Peyer's patch (tissue), 4 donors: ENCODE data around the gene GTF2F2. TPM values are rescaled to one million over a fixed set of nuclear protein-coding genes. Genes with fewer than 3 reads are reported as not detected.

ENCODE experiments used
- DNase-seq, 3 donors: peaks; one replicate each; pipeline ENCODE4 v3.0.0-alpha.2; 2017 to 2019
- H3K27ac ChIP-seq, 4 donors: fragments of 200-600 bp; sonication (generic); one replicate each; pipeline ENCODE4 v1.5.1; 2016 to 2019
- H3K27me3 ChIP-seq, 2 donors: fragments of 200-600 bp; sonication (generic); one replicate each; pipeline ENCODE4 v1.5.1; 2019
- H3K36me3 ChIP-seq, 3 donors: fragments of 200-600 bp; sonication (generic); one replicate each; pipeline ENCODE4 v1.5.1; 2016 to 2019
- H3K4me1 ChIP-seq, 4 donors: fragments of 200-600 bp; sonication (generic); one replicate each; pipeline ENCODE4 v1.5.1; 2016 to 2019
- H3K4me3 ChIP-seq, 4 donors: fragments of 200-600 bp; sonication (generic); 1 replicate in 3 of 4; 2 replicates in 1 of 4; pipeline ENCODE4 v1.5.1; 2016 to 2019; ENCODE audit warnings: mild to moderate bottlenecking in 1 of 4
- H3K9me3 ChIP-seq, 4 donors: fragments of 200-600 bp; sonication (generic); one replicate each; pipeline ENCODE4 v1.5.1; 2016 to 2019; ENCODE audit warnings: mild to moderate bottlenecking in 1 of 4
- POLR2A ChIP-seq, 2 donors: fragments of 450-650 bp; IDR thresholded peaks; one replicate each; pipeline ENCODE4 v1.5.1; 2017; ENCODE audit warnings: antibody characterized with exemption in 2 of 2, mild to moderate bottlenecking in 2 of 2, moderate library complexity in 2 of 2
- total RNA-seq, 4 donors: library from RNA; depleted of rRNA; stranded (reverse); fragments of >200 nt; gene quantifications; one replicate each; pipeline ENCODE4 v1.1.0, GENCODE V29; 2016
- TF ChIP-seq, protein P1 (sequence below), 6 experiments: fragments of 450-650 bp in 4 of 6; fragments of 200-600 bp in 2 of 6; sonication (generic) in 1 of 6; IDR thresholded peaks; one replicate each; pipeline ENCODE4 v1.5.1; 2017 to 2019; ENCODE audit warnings: antibody characterized with exemption in 6 of 6, mild to moderate bottlenecking in 3 of 6, moderate library complexity in 1 of 6

GTF2F2 gene
- total RNA-seq, 4 donors from 2014 or later: 8.2 to 14.0 (median 12.4) TPM

DNA sequence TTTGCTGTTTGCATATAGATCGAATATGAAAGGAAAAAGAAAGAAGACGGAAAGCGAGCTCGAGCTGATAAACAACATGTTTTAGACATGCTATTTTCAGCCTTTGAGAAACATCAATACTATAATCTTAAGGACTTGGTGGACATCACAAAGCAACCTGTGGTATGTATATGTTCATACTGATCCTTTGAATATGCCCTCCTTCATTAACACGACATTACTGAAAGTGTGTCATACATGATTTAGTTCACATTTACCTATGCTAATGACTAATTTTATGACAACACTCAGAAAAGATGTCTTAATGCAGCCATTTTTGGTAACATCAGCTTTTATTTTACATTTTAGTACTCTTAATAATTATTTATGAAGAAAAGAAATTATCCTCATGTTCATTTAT is 146.9 kb downstream of the GTF2F2 start:
- no peak for TF ChIP-seq POLR2A (IDR thresholded peaks at IDR 0.05)
- TF ChIP-seq, protein P1, sequence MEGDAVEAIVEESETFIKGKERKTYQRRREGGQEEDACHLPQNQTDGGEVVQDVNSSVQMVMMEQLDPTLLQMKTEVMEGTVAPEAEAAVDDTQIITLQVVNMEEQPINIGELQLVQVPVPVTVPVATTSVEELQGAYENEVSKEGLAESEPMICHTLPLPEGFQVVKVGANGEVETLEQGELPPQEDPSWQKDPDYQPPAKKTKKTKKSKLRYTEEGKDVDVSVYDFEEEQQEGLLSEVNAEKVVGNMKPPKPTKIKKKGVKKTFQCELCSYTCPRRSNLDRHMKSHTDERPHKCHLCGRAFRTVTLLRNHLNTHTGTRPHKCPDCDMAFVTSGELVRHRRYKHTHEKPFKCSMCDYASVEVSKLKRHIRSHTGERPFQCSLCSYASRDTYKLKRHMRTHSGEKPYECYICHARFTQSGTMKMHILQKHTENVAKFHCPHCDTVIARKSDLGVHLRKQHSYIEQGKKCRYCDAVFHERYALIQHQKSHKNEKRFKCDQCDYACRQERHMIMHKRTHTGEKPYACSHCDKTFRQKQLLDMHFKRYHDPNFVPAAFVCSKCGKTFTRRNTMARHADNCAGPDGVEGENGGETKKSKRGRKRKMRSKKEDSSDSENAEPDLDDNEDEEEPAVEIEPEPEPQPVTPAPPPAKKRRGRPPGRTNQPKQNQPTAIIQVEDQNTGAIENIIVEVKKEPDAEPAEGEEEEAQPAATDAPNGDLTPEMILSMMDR (IDR thresholded peaks at IDR 0.05): no peak
- Histone ChIP-seq H3K27me3 (no peaks in the 10 kb centered on the region), H3K4me1 (no peaks in the 10 kb centered on the region), H3K27ac (no peak overlapping the region), H3K36me3 (peaks cover 0 to 10% (median 0%) of the 10 kb centered on the region in 3 donors), H3K9me3 (no peaks in the 10 kb centered on the region), H3K4me3 (no peak overlapping the region)
- no peak for DNase-seq

DNA sequence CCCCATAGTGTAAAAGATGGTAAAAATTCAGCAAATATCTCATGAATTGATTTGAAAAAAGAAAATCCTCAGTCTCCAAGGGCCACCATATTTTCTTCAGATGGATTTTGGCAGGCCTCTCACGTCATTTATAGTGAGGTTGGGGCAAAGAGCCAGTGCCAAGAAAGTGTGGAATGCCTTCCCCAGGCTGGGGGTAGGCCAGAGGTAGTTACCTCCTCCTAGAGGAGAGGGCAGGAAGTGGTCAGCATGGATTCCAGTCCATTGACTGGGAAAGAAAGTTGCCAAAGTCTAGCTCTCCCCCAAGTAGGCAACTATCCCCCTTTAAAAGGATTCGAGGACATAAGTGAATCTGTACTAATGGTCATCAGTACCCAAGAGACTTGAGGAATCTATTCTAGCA is 148.9 kb downstream of the GTF2F2 start:
- Histone ChIP-seq H3K4me3 (no peak overlapping the region), H3K27ac (no peak overlapping the region), H3K36me3 (peaks cover 0 to 10% (median 0%) of the 10 kb centered on the region in 3 donors), H3K4me1 (no peaks in the 10 kb centered on the region), H3K27me3 (no peaks in the 10 kb centered on the region), H3K9me3 (no peaks in the 10 kb centered on the region)
- DNase-seq: no peak
- TF ChIP-seq POLR2A (IDR thresholded peaks at IDR 0.05): no peak
- TF ChIP-seq, protein P1 (IDR thresholded peaks at IDR 0.05): no peak

DNA sequence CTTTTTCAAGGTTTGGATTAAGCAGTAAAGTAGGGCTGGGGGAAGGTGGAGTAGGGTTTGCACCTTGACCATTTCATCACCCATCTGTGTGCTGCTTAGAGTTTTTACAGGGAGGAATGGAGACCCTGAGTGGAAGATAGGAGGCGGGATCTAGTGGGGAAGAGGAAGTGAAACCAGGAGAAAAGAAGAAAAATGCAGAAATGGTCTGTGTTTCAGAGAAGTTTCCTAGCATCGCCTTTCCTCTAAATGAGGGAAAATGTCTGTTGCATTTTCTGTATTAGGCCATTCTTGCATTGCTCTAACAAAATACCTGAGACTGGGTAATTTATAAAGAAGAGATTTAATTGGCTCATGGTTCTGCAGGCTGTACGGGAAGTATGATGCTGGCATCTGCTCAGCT is 156.6 kb downstream of the GTF2F2 start:
- peaks cover 0 to 6% (median 0%) of the 10 kb centered on the region in 4 donors for H3K4me1 ChIP-seq
- DNase-seq: no peak
- no peaks in the 10 kb centered on the region for H3K36me3 ChIP-seq
- H3K4me3 ChIP-seq: no peak overlapping the region
- TF ChIP-seq, protein P1 (IDR thresholded peaks at IDR 0.05): no peak
- H3K27me3 ChIP-seq: no peaks in the 10 kb centered on the region
- H3K27ac ChIP-seq: no peak overlapping the region
- no peaks in the 10 kb centered on the region for H3K9me3 ChIP-seq

DNA sequence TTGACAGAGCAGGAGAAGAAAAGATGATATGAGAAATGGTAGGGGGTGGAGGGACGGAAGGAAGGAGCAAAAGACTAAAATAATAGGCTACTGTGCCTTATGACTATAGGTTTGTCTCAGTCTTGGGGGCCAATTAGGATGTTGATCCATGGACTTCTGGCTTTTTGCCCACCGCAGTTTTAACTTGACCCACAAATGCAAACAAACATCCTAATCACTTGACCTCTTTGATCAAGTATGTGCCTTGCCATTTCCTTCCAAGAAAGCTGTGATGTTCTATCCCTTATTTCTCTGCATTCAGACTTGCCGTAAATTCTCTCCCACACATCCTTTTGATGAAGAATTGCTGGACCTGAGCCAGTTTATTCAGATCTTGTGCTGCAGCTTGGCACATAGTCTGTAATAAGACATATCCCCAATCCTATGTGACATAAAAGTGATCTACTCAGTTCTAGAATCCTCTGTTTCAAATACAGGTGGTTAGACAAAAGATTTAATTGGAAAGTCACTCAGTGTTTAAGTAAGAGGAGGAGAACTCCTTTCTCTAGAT is 157.9 kb downstream of the GTF2F2 start:
- no peaks in the 10 kb centered on the region for H3K9me3 ChIP-seq
- no peak overlapping the region for H3K27ac ChIP-seq
- H3K4me3 ChIP-seq: no peak overlapping the region
- H3K27me3 ChIP-seq: no peaks in the 10 kb centered on the region
- no peak for DNase-seq
- TF ChIP-seq, protein P1 (IDR thresholded peaks at IDR 0.05): no peak
- TF ChIP-seq POLR2A (IDR thresholded peaks at IDR 0.05): no peak
- no peaks in the 10 kb centered on the region for H3K36me3 ChIP-seq
- H3K4me1 ChIP-seq: peaks cover 0 to 6% (median 0%) of the 10 kb centered on the region in 4 donors

DNA sequence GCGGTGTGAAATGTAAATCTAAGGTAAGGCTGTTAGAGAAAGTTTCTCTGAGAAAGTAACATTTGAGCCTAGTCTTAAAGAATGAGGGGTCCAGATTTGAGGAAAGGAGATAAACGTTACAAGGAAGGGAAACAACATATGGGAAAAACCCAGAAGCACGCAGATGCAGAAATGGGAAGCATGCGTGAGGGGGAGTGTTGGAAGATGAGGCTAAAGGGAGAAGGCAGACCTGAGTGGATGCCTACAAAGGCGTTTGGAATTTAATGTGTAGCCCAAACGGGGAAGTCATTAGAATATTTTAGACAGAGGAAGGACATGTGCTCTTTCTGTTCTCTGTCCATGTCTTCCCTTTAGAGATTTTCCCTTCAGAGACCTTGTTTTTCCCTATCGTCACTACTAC is 159.7 kb downstream of the GTF2F2 start:
- H3K27me3 ChIP-seq: no peaks in the 10 kb centered on the region
- H3K4me1 ChIP-seq: peaks cover 0 to 6% (median 0%) of the 10 kb centered on the region in 4 donors
- no peaks in the 10 kb centered on the region for H3K36me3 ChIP-seq
- no peaks in the 10 kb centered on the region for H3K9me3 ChIP-seq
- H3K27ac ChIP-seq: no peak overlapping the region
- H3K4me3 ChIP-seq: no peak overlapping the region
- TF ChIP-seq, protein P1 (IDR thresholded peaks at IDR 0.05): no peak
- no peak for TF ChIP-seq POLR2A (IDR thresholded peaks at IDR 0.05)
- DNase-seq: no peak
